HCT116 (cell line): ENCODE measurements around the gene LTB.

Source experiments
- EGR1 ChIP-seq: IDR thresholded peaks from 2 replicates; pipeline ENCODE4 v1.6.1; 2012; ENCODE audit warnings: low read depth
- EZH2 ChIP-seq: fragments of 200-600 bp; sonication (generic); IDR thresholded peaks from 2 replicates; pipeline ENCODE4 v1.6.1; 2017; ENCODE audit warnings: antibody characterized with exemption, mixed run types
- POLR2A ChIP-seq: IDR thresholded peaks from 2 replicates; pipeline ENCODE4 v1.7.0; 2011; ENCODE audit warnings: borderline replicate concordance; ENCODE audit not compliant: insufficient read depth, insufficient read length; ENCODE audit errors: extremely low read depth
- POLR2AphosphoS5 ChIP-seq: IDR thresholded peaks from 2 replicates; pipeline ENCODE4 v1.6.1; 2011; ENCODE audit warnings: mild to moderate bottlenecking, low read depth, low read length, moderate library complexity
- TF ChIP-seq, protein P1 (sequence below), 3 experiments: fragments of 200-600 bp in 1 of 3; sonication (generic) in 1 of 3; IDR thresholded peaks in 2 of 3; conservative IDR thresholded peaks in 1 of 3; 2 replicates each; pipeline ENCODE4 v1.5.1; 2012 to 2017; ENCODE audit warnings: low read depth in 2 of 3, low read length in 2 of 3, antibody characterized with exemption in 1 of 3, borderline replicate concordance in 1 of 3, control low read depth in 1 of 3, mild to moderate bottlenecking in 1 of 3, mixed read lengths in 1 of 3, mixed run types in 1 of 3, moderate library complexity in 1 of 3; ENCODE audit not compliant: insufficient read depth in 1 of 3
- TF ChIP-seq, protein P2 (sequence below): IDR thresholded peaks from 2 replicates; pipeline ENCODE4 v1.6.1; 2012

- TF ChIP-seq, protein P1, sequence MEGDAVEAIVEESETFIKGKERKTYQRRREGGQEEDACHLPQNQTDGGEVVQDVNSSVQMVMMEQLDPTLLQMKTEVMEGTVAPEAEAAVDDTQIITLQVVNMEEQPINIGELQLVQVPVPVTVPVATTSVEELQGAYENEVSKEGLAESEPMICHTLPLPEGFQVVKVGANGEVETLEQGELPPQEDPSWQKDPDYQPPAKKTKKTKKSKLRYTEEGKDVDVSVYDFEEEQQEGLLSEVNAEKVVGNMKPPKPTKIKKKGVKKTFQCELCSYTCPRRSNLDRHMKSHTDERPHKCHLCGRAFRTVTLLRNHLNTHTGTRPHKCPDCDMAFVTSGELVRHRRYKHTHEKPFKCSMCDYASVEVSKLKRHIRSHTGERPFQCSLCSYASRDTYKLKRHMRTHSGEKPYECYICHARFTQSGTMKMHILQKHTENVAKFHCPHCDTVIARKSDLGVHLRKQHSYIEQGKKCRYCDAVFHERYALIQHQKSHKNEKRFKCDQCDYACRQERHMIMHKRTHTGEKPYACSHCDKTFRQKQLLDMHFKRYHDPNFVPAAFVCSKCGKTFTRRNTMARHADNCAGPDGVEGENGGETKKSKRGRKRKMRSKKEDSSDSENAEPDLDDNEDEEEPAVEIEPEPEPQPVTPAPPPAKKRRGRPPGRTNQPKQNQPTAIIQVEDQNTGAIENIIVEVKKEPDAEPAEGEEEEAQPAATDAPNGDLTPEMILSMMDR (IDR thresholded peaks at IDR 0.05 in 2 of 3, conservative IDR thresholded peaks at IDR 0.05 in 1 of 3; ENCODE audit: borderline replicate concordance in 1 of 3, insufficient read depth in 1 of 3, low read depth in 2 of 3, low read length in 2 of 3): no peak
- TF ChIP-seq POLR2AphosphoS5 (0 out of 2 replicates have a peak, but pooled peaks have one; percentile 10), EZH2 (no peak), EGR1 (no peak), POLR2A (no peak)
- TF ChIP-seq, protein P2, sequence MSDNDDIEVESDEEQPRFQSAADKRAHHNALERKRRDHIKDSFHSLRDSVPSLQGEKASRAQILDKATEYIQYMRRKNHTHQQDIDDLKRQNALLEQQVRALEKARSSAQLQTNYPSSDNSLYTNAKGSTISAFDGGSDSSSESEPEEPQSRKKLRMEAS: no peak
Measured at GRCh38 chr6:31532644-31533454, 49.4 kb downstream of the LTB start.
